GM12878 (cell line): ENCODE results near the gene MBD3. TPM values are rescaled to one million over a fixed set of nuclear protein-coding genes. Genes with fewer than 3 reads are reported as not detected.

Experiments used
- ATAC-seq: fragments of 200-7000 bp; cut with Tn5 transposase; 3 replicates; pipeline ENCODE4 v1.9.1; 2020; ENCODE audit warnings: mild to moderate bottlenecking, moderate library complexity
- BruUV-seq: library from RNA; stranded (reverse); fragments of 400-500 nt; replicated peaks from 2 replicates; lab custom pipeline; 2021; lab: Mats Ljungman, UMichigan
- CTCF ChIA-PET: fragments of 300-600 bp; sonication (Branson Sonifier 250); formaldehyde crosslinking; extraction: SDS; loops from one replicate; lab custom pipeline; 2021; ENCODE audit warnings: inconsistent platforms; lab: Yijun Ruan, JAX
- POLR2A ChIA-PET: fragments of 350-600 bp; formaldehyde crosslinking; extraction: SDS; loops from one replicate; lab custom pipeline; 2021; ENCODE audit warnings: inconsistent platforms; lab: Charles Lee
- RAD21 ChIA-PET: fragments of 300-600 bp; sonication (Branson Sonifier 250); formaldehyde crosslinking; loops from one replicate; lab custom pipeline; 2023; ENCODE audit warnings: antibody characterized with exemption; ENCODE audit not compliant: unreplicated experiment; lab: Charles Lee
- SMC1A ChIA-PET: fragments of 300-600 bp; sonication (Branson Sonifier 250); formaldehyde crosslinking; loops from one replicate; lab custom pipeline; 2023; ENCODE audit not compliant: unreplicated experiment, uncharacterized antibody; lab: Charles Lee
- DNase-seq: peaks from one replicate; pipeline ENCODE4 v3.0.0-alpha.2; 2011; ENCODE audit warnings: low read depth, low spot score
- FAIRE-seq: peaks from 3 replicates; lab custom pipeline; 2011; peaks lifted over from hg19 to GRCh38; lab: Jason Lieb, UNC
- H2AFZ ChIP-seq: 2 replicates; pipeline ENCODE4 v1.6.0; 2011; ENCODE audit warnings: low read depth, low read length, control low read depth; ENCODE audit not compliant: control insufficient read depth
- H3K27ac ChIP-seq: 2 replicates; pipeline ENCODE4 v1.5.1; 2011; ENCODE audit warnings: control low read depth; ENCODE audit not compliant: control insufficient read depth, insufficient read depth
- H3K27me3 ChIP-seq, 2 experiments: replicated peaks in 1 of 2; 2 replicates each; pipeline versions ENCODE4 v1.6.0 to v1.6.1; 2011; ENCODE audit warnings: low read length in 1 of 2; ENCODE audit not compliant: control insufficient read depth in 2 of 2, insufficient read depth in 2 of 2
- H3K36me3 ChIP-seq, 2 experiments: 2 replicates each; pipeline ENCODE4 v1.5.1; 2011; ENCODE audit warnings: low read length in 1 of 2; ENCODE audit not compliant: control insufficient read depth in 2 of 2, insufficient read depth in 2 of 2
- H3K4me1 ChIP-seq: 2 replicates; pipeline ENCODE4 v1.6.1; 2011; ENCODE audit warnings: mild to moderate bottlenecking, low read length, moderate library complexity, mixed read lengths; ENCODE audit not compliant: control insufficient read depth, insufficient read depth
- H3K4me2 ChIP-seq: 2 replicates; pipeline ENCODE4 v1.6.0; 2011; ENCODE audit warnings: control low read depth; ENCODE audit not compliant: control insufficient read depth, insufficient read depth
- H3K4me3 ChIP-seq: fragments of 200-600 bp; sonication (generic); 2 replicates; pipeline ENCODE4 v1.5.1; 2016
- H3K79me2 ChIP-seq: 2 replicates; pipeline ENCODE4 v1.6.0; 2011; ENCODE audit warnings: low read length; ENCODE audit not compliant: control insufficient read depth, insufficient read depth
- H3K9ac ChIP-seq: 2 replicates; pipeline ENCODE4 v1.8.0; 2011; ENCODE audit warnings: low read length, control low read depth, mixed read lengths; ENCODE audit not compliant: control insufficient read depth, insufficient read depth
- H3K9me3 ChIP-seq: replicated peaks from 3 replicates; pipeline ENCODE4 v1.5.1; 2011; ENCODE audit warnings: mild to moderate bottlenecking, low read length; ENCODE audit not compliant: control insufficient read depth, insufficient read depth
- H4K20me1 ChIP-seq: 2 replicates; pipeline ENCODE4 v1.6.0; 2011; ENCODE audit not compliant: control insufficient read depth, insufficient read depth
- CBX3 ChIP-seq: fragments of 200-600 bp; sonication (generic); IDR thresholded peaks from 2 replicates; pipeline ENCODE4 v1.6.1; 2016; ENCODE audit warnings: low read depth, borderline replicate concordance
- EGR1 ChIP-seq, 2 experiments: IDR thresholded peaks; 1 replicate in 1 of 2; 2 replicates in 1 of 2; pipeline ENCODE4 v1.6.1; 2011 to 2012; ENCODE audit warnings: low read depth in 2 of 2, low read length in 2 of 2, borderline replicate concordance in 1 of 2, mild to moderate bottlenecking in 1 of 2, moderate library complexity in 1 of 2
- EP300 ChIP-seq, 2 experiments: fragments of 150-350 bp in 1 of 2; IDR thresholded peaks; 2 replicates each; pipeline ENCODE4 v1.6.1; 2011 to 2012; ENCODE audit warnings: low read depth in 2 of 2, low read length in 2 of 2, borderline replicate concordance in 1 of 2, improper control_type of control experiment in 1 of 2, inconsistent platforms in 1 of 2; ENCODE audit not compliant: control insufficient read depth in 1 of 2
- EZH2 ChIP-seq: IDR thresholded peaks from 2 replicates; pipeline ENCODE4 v1.6.1; 2012; ENCODE audit warnings: low read depth, mild to moderate bottlenecking, control low read depth, inconsistent platforms, low read length, borderline replicate concordance; ENCODE audit not compliant: control insufficient read depth
- NFIC ChIP-seq: IDR thresholded peaks from 2 replicates; pipeline ENCODE4 v1.6.1; 2012; ENCODE audit warnings: low read depth, mild to moderate bottlenecking, inconsistent platforms, low read length, moderate library complexity
- TCF3 ChIP-seq: IDR thresholded peaks from 2 replicates; pipeline ENCODE4 v1.6.1; 2012; ENCODE audit warnings: low read depth, mild to moderate bottlenecking, low read length, borderline replicate concordance; ENCODE audit not compliant: insufficient read depth
- WGBS: methylation state at CpG from one replicate; pipeline ENCODE4 v1.1.6; 2016; ENCODE audit warnings: low lambda C conversion rate; ENCODE audit not compliant: insufficient replicate concordance, insufficient coverage; ENCODE audit errors: missing lambda C conversion rate; 5-methylcytosine and 5-hydroxymethylcytosine counted together
- in situ Hi-C: fragments of 300-500 bp; cut with MboI; formaldehyde crosslinking; loops from 9 replicates; pipeline ENCODE4 v1.14.3; 2018; ENCODE audit warnings: mixed read lengths
- intact Hi-C: fragments of 100-400 bp; cut with micrococcal nuclease; formaldehyde crosslinking; loops from one replicate; pipeline ENCODE4 v1.14.2; 2022; ENCODE audit not compliant: unreplicated experiment
- polyA plus RNA-seq, 11 experiments: library from polyadenylated mRNA; depleted of rRNA in 4 of 11; unstranded in 6 of 11; stranded (reverse) in 5 of 11; fragments of >200 nt; fragmentation: Nextera tagmentation in 4 of 11; fragmentation: Illumina TruSeq in 1 of 11; extraction: Ambion mirVana in 4 of 11; extraction: Trizol in 1 of 11; gene quantifications; 1 replicate in 1 of 11; 2 replicates in 10 of 11; pipeline versions ENCODE4 v1.2.1 to v1.2.3, GENCODE V29; 2011 to 2016; ENCODE audit warnings: inconsistent platforms in 2 of 11, missing spikeins in 2 of 11, low read depth in 1 of 11
- total RNA-seq, 4 experiments: library from RNA; depleted of rRNA in 3 of 4; stranded (reverse); fragments of >200 nt in 3 of 4; fragmentation: Illumina TruSeq in 1 of 4; extraction: Trizol in 1 of 4; gene quantifications; 2 replicates each; pipeline versions ENCODE4 v1.2.1 to v1.2.3, GENCODE V29; 2013 to 2021
- TF ChIP-seq, protein P1 (sequence below): fragments of 450-650 bp; conservative IDR thresholded peaks from 2 replicates; pipeline ENCODE4 v1.6.1; 2017; ENCODE audit warnings: mild to moderate bottlenecking, moderate library complexity
- TF ChIP-seq, protein P2 (sequence below): fragments of 450-650 bp; IDR thresholded peaks from 2 replicates; pipeline ENCODE4 v1.6.1; 2017; ENCODE audit warnings: mild to moderate bottlenecking, low read depth, inconsistent platforms; ENCODE audit not compliant: poor library complexity, severe bottlenecking

The MBD3 gene
- total and polyA plus RNA-seq, 10 of the 15 experiments (the other 5 are each of a cell fraction or from before 2014, with no cell fraction given) = 0.13 to 107 (median 21.9) TPM

DNA sequence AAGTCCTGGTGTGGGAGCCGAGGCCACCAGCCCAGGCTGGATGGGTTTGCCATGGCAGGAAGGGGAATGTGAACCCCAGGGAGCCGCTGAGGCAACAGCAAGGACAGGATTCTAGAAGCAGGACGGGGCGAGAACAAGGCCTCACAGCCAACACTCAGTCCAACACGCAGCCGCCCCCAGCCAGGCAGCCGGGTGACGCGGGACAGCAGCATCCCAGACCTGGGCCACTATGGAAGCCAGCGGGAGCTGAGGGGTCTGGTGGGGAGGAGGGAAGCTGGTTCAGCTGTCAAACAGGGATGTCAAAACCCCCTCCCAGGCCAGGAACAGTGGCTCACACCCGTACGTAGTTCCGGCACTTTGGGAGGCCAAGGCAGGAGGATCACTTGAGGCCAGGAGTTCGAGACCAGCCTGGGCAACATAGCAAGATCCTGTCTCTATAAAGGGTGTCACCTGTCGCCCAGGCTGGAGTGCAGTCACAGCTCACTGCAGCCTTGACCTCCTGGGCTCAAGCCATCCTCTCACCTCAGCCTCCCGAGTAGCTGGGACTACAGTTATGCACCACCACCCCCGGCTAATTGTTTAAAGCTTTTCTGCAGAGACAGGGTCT is 31.3 kb downstream of the MBD3 start:
- no peak overlapping the region for H3K4me3 ChIP-seq
- no peak for ATAC-seq
- intact Hi-C loops = no loop called here
- in situ Hi-C loops = no loop called here
- CTCF ChIA-PET = no interaction called here
- no peak for FAIRE-seq
- no peaks in the 10 kb centered on the region for H3K9me3 ChIP-seq
- DNase-seq = no peak
- TF ChIP-seq, protein P1, sequence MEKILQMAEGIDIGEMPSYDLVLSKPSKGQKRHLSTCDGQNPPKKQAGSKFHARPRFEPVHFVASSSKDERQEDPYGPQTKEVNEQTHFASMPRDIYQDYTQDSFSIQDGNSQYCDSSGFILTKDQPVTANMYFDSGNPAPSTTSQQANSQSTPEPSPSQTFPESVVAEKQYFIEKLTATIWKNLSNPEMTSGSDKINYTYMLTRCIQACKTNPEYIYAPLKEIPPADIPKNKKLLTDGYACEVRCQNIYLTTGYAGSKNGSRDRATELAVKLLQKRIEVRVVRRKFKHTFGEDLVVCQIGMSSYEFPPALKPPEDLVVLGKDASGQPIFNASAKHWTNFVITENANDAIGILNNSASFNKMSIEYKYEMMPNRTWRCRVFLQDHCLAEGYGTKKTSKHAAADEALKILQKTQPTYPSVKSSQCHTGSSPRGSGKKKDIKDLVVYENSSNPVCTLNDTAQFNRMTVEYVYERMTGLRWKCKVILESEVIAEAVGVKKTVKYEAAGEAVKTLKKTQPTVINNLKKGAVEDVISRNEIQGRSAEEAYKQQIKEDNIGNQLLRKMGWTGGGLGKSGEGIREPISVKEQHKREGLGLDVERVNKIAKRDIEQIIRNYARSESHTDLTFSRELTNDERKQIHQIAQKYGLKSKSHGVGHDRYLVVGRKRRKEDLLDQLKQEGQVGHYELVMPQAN = no peak
- TF ChIP-seq, protein P2, sequence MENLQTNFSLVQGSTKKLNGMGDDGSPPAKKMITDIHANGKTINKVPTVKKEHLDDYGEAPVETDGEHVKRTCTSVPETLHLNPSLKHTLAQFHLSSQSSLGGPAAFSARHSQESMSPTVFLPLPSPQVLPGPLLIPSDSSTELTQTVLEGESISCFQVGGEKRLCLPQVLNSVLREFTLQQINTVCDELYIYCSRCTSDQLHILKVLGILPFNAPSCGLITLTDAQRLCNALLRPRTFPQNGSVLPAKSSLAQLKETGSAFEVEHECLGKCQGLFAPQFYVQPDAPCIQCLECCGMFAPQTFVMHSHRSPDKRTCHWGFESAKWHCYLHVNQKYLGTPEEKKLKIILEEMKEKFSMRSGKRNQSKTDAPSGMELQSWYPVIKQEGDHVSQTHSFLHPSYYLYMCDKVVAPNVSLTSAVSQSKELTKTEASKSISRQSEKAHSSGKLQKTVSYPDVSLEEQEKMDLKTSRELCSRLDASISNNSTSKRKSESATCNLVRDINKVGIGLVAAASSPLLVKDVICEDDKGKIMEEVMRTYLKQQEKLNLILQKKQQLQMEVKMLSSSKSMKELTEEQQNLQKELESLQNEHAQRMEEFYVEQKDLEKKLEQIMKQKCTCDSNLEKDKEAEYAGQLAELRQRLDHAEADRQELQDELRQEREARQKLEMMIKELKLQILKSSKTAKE = no peak
- no peak for TF ChIP-seq NFIC
- TF ChIP-seq EP300 (IDR thresholded peaks at IDR 0.05; ENCODE audit: borderline replicate concordance in 1 of 2, control insufficient read depth in 1 of 2, low read depth in 2 of 2, low read length in 2 of 2) = no peak
- no peak for TF ChIP-seq CBX3
- TF ChIP-seq TCF3 = no peak
- TF ChIP-seq EGR1 (IDR thresholded peaks at IDR 0.05; ENCODE audit: borderline replicate concordance in 1 of 2, low read depth in 2 of 2, low read length in 2 of 2) = no peak
- TF ChIP-seq EZH2 = no peak
- TF ChIP-seq, all 136 proteins: peak for 0
- Histone ChIP-seq H3K27ac (no peak overlapping the region), H4K20me1 (no peaks in the 10 kb centered on the region), H3K36me3 (no peaks in the 10 kb centered on the region), H3K4me1 (no peaks in the 10 kb centered on the region), H3K4me2 (no peak overlapping the region), H2AFZ (no peak overlapping the region), H3K79me2 (no peaks in the 10 kb centered on the region), H3K27me3 (no peaks in the 10 kb centered on the region), H3K9ac (no peak overlapping the region)
- ChIA-PET SMC1A (no interaction called here), RAD21 (no interaction called here), POLR2A (no interaction called here)
- BruUV-seq = no TSS peak
- WGBS = 73% methylated on average over 17 of the region's 17 CpGs
